OCI-LY3 (cell line): ENCODE results near the gene FZD4.
"Not testable (repeated sequence)": the region's sequence is repeated elsewhere in the genome, so short reads cannot be mapped to it uniquely, and the experiment has no call there.

Experiments used
- EZH2phosphoT487 ChIP-seq: fragments of 200-600 bp; shearing (Covaris generic); IDR thresholded peaks from 2 replicates; pipeline ENCODE4 v1.6.1; 2018; ENCODE audit warnings: antibody characterized with exemption, mixed run types, low read depth
- TF ChIP-seq, protein P1 (sequence below): fragments of 200-600, 300-600 bp; sonication (generic); IDR thresholded peaks from 2 replicates; pipeline ENCODE4 v1.5.1; 2014; ENCODE audit warnings: antibody characterized with exemption, low read length, low read depth

DNA sequence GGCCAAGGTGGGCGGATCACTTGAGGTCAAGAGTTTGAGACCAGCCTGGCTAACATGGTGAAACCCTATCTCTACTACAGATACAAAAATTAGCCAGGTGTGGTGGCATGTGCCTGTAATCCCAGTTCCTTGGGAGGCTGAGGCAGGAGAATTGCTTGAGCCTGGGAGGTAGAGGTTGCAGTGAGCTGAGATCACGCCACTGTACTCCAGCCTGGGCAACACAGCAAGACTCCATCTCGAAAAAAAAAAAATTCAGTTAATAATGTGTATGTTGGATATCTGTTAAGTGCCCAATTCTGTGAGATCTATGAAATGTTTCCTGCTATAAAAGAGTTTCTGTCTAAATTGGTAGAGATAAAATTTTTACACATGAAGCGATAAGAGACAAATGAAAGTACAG is 37.1 kb upstream of the FZD4 start:
- TF ChIP-seq, protein P1, sequence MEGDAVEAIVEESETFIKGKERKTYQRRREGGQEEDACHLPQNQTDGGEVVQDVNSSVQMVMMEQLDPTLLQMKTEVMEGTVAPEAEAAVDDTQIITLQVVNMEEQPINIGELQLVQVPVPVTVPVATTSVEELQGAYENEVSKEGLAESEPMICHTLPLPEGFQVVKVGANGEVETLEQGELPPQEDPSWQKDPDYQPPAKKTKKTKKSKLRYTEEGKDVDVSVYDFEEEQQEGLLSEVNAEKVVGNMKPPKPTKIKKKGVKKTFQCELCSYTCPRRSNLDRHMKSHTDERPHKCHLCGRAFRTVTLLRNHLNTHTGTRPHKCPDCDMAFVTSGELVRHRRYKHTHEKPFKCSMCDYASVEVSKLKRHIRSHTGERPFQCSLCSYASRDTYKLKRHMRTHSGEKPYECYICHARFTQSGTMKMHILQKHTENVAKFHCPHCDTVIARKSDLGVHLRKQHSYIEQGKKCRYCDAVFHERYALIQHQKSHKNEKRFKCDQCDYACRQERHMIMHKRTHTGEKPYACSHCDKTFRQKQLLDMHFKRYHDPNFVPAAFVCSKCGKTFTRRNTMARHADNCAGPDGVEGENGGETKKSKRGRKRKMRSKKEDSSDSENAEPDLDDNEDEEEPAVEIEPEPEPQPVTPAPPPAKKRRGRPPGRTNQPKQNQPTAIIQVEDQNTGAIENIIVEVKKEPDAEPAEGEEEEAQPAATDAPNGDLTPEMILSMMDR, result not testable (repeated sequence)
- not testable (repeated sequence) for TF ChIP-seq EZH2phosphoT487
